ENCODE results near the gene FKBP4. TPM values are rescaled to one million over a fixed set of nuclear protein-coding genes. Genes with fewer than 3 reads are reported as not detected.

Gene FKBP4
- total RNA-seq, 1 donor from 2014 or later = 57.0 TPM

DNA sequence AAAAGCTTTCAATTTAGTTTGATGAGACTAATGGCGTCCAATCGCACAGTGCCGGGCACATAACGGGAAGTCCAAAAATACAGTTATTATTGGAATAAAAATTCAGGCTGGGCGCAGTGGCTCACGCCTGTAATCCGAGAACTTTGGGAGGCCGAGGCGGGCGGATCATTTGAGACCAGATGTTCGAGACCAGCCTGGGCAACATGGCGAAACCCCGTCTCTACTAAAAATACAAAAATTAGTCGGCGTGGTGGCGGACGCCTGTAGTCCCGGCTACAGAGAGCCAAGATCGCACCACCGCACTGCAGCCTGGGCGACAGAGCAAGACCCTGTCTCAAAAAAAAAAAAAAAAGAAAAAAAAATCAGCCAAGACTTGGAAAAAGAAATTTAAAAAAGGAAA is 1.2 kb upstream of the FKBP4 start:
- intact Hi-C loops (cut with micrococcal nuclease) = no loop called here
- Histone ChIP-seq H3K27ac (replicated peaks) (no peak overlapping the region), H3K9me3 (replicated peaks) (no peaks in the 10 kb centered on the region), H3K27me3 (ENCODE audit: low read depth) (no peaks in the 10 kb centered on the region), H3K36me3 (peaks cover 8% of the 10 kb centered on the region), H3K4me1 (peaks cover 41% of the 10 kb centered on the region), H3K4me3 (peak overlapping the region; percentile 83)
- DNase-seq = no peak
- TF ChIP-seq, protein P1, sequence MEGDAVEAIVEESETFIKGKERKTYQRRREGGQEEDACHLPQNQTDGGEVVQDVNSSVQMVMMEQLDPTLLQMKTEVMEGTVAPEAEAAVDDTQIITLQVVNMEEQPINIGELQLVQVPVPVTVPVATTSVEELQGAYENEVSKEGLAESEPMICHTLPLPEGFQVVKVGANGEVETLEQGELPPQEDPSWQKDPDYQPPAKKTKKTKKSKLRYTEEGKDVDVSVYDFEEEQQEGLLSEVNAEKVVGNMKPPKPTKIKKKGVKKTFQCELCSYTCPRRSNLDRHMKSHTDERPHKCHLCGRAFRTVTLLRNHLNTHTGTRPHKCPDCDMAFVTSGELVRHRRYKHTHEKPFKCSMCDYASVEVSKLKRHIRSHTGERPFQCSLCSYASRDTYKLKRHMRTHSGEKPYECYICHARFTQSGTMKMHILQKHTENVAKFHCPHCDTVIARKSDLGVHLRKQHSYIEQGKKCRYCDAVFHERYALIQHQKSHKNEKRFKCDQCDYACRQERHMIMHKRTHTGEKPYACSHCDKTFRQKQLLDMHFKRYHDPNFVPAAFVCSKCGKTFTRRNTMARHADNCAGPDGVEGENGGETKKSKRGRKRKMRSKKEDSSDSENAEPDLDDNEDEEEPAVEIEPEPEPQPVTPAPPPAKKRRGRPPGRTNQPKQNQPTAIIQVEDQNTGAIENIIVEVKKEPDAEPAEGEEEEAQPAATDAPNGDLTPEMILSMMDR (IDR thresholded peaks at IDR 0.05; ENCODE audit: borderline replicate concordance) = no peak

DNA sequence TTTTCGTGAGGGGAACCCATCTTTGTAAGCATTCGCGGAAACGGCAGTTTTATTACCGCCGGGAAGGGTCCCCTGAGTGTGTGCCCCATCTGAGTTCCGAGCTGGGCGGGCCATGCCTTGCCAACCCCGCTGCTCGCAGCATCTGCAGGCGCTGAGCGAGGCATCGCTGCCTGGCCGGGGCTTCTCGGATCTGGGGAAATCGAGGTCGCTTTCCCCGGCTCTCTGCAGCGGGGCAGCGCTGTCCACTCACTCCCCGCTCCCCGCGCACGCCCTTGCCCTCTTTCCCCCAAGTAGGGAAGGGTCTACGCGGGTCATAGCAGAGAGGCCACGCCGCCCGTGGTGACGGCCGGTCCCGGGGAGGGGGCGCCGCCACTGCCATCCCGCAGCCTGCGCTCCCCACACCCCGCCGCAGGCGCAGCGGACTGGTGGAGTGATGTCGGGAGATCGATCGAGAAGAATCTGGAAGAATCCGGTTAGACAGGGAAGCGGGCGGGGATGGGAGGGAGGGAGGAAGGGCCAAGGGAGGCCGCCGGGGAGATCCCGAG is 507 bp upstream of the FKBP4 start:
- Histone ChIP-seq H3K4me1 (peaks cover 43% of the 10 kb centered on the region), H3K27ac (replicated peaks) (peak overlapping the region; percentile 82), H3K36me3 (peaks cover 15% of the 10 kb centered on the region), H3K4me3 (peak overlapping the region; percentile 83), H3K27me3 (ENCODE audit: low read depth) (no peaks in the 10 kb centered on the region), H3K9me3 (replicated peaks) (no peaks in the 10 kb centered on the region)
- intact Hi-C loops (cut with micrococcal nuclease) = no loop called here
- TF ChIP-seq, protein P1 (IDR thresholded peaks at IDR 0.05; ENCODE audit: borderline replicate concordance) = no peak
- DNase-seq = no peak

DNA sequence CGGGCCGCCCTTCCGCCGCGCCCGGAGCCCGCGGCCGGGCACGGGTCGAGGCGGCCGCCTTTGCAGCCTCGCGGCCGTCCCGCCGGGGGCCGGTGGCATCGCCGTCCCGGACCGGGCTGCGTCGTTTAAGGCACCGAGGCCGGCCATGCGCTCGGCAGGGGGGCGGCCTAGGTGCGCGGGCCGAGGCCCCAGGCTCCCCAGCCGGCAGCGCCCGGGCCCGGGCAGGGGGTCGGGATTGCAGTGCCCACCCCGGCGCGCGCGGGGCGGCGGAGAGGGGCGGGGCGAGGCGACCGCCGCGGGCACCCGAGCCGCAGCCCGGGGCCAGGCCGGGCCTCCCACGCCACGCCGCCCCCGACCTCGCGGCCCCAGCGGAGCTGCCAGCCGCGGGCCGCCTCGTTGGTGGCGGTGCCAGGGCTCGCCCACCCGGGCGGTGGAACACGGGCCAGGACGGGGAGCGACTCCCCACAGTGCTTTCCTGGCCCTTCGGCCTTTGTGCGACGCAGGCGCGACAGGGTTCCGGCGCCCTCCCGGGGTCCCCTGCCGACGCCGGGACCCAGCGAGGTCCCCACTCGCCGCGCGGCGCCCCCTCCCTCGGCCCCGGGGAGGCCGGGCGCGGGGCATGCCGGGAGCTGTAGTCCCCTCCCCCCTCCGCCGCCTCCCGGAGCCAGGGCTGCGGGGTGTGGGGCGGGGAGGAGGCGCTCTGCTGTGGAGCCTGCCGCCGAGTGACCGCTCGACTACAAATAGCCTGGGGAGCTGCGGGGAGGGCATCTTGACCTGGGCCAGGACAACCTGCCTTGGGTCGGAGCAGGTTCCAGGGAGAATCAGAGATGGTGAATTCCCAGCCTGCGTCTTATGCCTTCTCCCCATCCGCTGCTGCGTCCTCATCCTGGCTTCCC is 769 bp downstream of the FKBP4 start:
- intact Hi-C loops (cut with micrococcal nuclease) = no loop called here
- H3K36me3 ChIP-seq = peaks cover 28% of the 10 kb centered on the region
- no peaks in the 10 kb centered on the region for H3K27me3 ChIP-seq (ENCODE audit: low read depth)
- H3K4me3 ChIP-seq = peak overlapping the region; percentile 83
- H3K4me1 ChIP-seq = peaks cover 55% of the 10 kb centered on the region
- H3K27ac ChIP-seq (replicated peaks) = peak overlapping the region; percentile 82
- TF ChIP-seq, protein P1 (IDR thresholded peaks at IDR 0.05; ENCODE audit: borderline replicate concordance) = no peak
- peak; percentile 87 for DNase-seq
- H3K9me3 ChIP-seq (replicated peaks) = no peaks in the 10 kb centered on the region

DNA sequence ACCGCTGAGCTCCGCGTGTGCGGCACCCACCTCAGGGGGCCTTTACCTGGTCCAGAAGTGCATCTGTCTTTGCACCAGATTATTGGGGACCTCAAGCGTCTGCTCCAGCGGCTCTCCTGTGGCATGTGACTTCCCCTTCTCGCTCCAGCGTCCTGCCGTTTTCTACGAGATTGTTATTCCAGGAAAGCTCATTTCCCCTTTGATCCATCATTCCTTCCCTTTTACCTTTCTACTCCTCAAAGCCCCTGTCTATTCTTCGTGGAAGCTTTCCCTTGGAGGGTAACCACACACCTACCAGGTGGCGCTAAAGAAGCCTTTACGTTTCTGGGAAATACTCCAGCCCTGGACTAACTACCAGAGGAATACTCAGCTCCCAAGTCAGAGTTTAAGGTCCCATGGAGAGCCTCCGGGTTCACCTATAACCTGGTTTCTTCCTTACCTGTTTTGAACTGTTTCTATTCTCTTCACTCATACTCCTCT is 1.5 kb downstream of the FKBP4 start:
- H3K9me3 ChIP-seq (replicated peaks) = no peaks in the 10 kb centered on the region
- peaks cover 35% of the 10 kb centered on the region for H3K36me3 ChIP-seq
- DNase-seq = no peak
- H3K4me3 ChIP-seq = peak overlapping the region; percentile 83
- intact Hi-C loops (cut with micrococcal nuclease) = no loop called here
- peak overlapping the region; percentile 82 for H3K27ac ChIP-seq (replicated peaks)
- H3K4me1 ChIP-seq = peaks cover 62% of the 10 kb centered on the region
- H3K27me3 ChIP-seq (ENCODE audit: low read depth) = no peaks in the 10 kb centered on the region
- TF ChIP-seq, protein P1 (IDR thresholded peaks at IDR 0.05; ENCODE audit: borderline replicate concordance) = no peak

DNA sequence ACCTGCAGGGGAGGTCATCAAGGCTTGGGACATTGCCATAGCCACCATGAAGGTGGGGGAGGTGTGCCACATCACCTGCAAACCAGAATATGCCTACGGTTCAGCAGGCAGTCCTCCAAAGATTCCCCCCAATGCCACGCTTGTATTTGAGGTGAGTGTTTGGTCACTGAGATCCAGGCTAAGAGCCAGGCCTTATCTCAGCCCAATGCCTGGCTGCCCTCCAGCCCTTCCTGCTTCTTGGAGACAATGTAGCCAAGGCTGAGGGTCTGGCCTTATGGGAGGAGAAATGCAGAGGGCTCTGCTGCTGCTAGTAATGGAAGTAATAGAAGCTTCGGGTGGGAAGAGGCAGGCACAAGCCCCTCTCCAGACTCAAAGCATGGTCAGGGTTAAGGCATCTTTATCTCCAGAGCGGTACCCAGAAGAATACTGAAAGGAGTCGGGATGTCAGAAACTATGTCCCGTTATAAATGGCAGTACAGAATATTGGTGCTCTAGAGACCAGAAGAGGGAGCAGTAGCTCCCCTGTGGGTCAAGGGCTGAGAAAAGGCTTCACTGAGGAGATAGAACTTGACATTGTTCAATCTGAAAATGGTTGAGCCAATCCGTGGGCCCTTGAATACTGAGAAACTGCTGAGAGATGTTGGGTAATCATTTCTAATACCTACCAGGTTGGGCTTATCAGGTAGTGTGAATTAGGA is 3.1 kb downstream of the FKBP4 start:
- Histone ChIP-seq H3K4me3 (peak overlapping the region; percentile 7), H3K9me3 (replicated peaks) (no peaks in the 10 kb centered on the region), H3K27ac (replicated peaks) (peak overlapping the region; percentile 27), H3K4me1 (peaks cover 68% of the 10 kb centered on the region), H3K27me3 (ENCODE audit: low read depth) (no peaks in the 10 kb centered on the region), H3K36me3 (peaks cover 52% of the 10 kb centered on the region)
- peak; percentile 48 for DNase-seq
- intact Hi-C loops (cut with micrococcal nuclease) = no loop called here
- TF ChIP-seq, protein P1 (IDR thresholded peaks at IDR 0.05; ENCODE audit: borderline replicate concordance) = peak; percentile 24

All from left ventricle myocardium inferior (tissue), 1 donor.